22Rv1 (cell line): ENCODE results near the gene TAAR6.

Source experiments
- CTCF ChIP-seq: fragments of 450-650 bp; IDR thresholded peaks from 2 replicates; pipeline ENCODE4 v1.5.1; 2017; ENCODE audit warnings: mild to moderate bottlenecking
- ZFX ChIP-seq: fragments of 450-650 bp; IDR thresholded peaks from 2 replicates; pipeline ENCODE4 v1.6.1; 2017; ENCODE audit warnings: antibody characterized with exemption, borderline replicate concordance

DNA sequence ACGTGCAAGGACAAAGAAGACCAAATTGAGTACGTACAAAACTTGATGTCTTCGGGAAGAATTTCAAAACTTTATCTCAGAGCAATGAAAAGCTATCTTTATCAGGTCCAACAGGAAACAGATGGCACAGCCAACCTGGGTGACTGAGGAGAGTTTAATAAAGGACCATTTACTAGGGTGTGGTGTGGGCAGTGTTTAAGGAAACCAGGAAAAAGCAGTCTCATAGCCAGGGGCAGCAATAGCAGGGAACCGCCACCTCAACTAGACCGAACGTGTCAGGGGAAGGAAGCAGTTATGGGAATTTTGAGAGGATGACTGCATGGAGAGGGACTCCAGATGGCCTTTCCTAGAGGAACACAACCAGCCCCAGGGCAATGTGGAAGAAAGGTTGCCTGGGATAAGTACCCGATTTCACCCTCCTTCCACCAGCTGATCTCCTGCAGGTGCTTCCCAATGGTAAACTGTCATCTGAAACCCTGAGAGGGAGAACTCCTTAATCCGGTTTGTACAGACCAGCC lies 34.6 kb downstream of the TAAR6 start:
- TF ChIP-seq ZFX (no peak), CTCF (no peak)
